BJ (cell line): ENCODE results near the gene TFCP2. TPM values are rescaled to one million over a fixed set of nuclear protein-coding genes. Genes with fewer than 3 reads are reported as not detected.

Source experiments
- CTCF ChIA-PET: fragments of 350-600 bp; formaldehyde crosslinking; extraction: SDS; loops from one replicate; lab custom pipeline; 2021; ENCODE audit warnings: antibody characterized with exemption, inconsistent platforms; lab: Yijun Ruan, JAX
- POLR2A ChIA-PET: fragments of 300-600 bp; sonication (Branson Sonifier 250); formaldehyde crosslinking; extraction: SDS; loops from one replicate; lab custom pipeline; 2021; ENCODE audit warnings: antibody characterized with exemption; lab: Charles Lee
- DNase-seq: peaks from one replicate; pipeline ENCODE4 v3.0.0-alpha.2; 2011; ENCODE audit warnings: low read depth
- H3K27me3 ChIP-seq: 2 replicates; pipeline ENCODE4 v1.6.0; 2011; ENCODE audit warnings: low read length; ENCODE audit not compliant: control insufficient read depth, insufficient read depth
- H3K36me3 ChIP-seq: 2 replicates; pipeline ENCODE4 v1.5.1; 2011; ENCODE audit warnings: low read length; ENCODE audit not compliant: control insufficient read depth, insufficient read depth
- H3K4me3 ChIP-seq: 2 replicates; pipeline ENCODE4 v1.5.1; 2011; ENCODE audit warnings: low read depth, mild to moderate bottlenecking, control low read depth, low read length
- polyA plus RNA-seq: library from polyadenylated mRNA; depleted of rRNA; stranded (reverse); fragments of >200 nt; gene quantifications from 2 replicates; pipeline ENCODE4 v1.2.3, GENCODE V29; 2011
- TF ChIP-seq, protein P1 (sequence below): IDR thresholded peaks from 2 replicates; pipeline ENCODE4 v1.5.1; 2011; ENCODE audit warnings: low read depth, mild to moderate bottlenecking, control low read depth, inconsistent platforms, low read length, moderate library complexity; ENCODE audit not compliant: insufficient read depth

Gene TFCP2
- polyA plus RNA-seq, 1 experiment = 11.4 TPM

DNA sequence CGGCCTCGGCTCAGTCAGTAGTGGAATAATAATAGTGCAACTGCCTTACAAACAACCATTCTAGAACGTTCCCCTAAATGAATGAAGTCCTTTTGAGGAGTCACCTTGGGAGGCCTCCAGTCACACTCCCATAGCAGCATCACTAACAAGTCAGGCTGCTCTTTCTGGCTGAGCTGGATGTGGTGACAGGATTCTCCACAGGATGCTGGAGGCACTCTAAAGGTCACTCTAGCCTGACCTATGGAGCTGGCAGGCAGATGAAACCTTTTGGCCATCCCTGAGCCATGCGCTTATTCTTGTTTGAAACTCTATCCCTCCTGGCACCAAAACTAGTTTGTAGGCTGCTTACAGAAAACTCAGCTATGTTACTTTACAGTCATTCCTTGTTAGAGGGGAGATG, 17.9 kb upstream of the TFCP2 start:
- ChIA-PET CTCF (no interaction called here), POLR2A (no interaction called here)

DNA sequence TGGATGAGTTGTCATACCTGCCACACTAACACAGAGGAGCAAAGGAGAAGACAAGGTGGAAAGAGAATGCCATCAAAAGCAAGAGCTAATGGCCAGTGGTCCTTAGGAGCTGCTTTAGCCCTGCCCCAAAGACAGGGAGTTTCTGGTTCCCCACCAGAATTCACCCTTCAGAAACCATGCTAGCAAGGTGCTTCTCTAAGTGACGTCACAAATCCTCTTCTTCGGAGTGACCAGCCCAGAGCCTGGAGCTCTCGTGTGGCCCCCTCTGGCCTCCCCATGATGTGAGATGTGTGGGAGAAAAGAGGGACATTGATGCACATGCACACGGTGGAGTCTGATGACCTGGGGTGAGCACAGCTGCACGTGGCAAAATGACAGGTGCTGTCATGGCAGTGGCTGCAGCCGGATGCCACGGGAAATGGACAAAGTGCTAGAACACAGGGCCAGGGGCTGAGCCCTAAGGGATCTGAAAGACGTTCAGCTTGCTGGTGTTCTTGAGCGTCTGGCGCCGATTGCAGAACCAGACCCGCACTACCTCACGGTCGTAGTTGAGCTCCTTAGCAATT, 16.9 kb upstream of the TFCP2 start:
- Histone ChIP-seq H3K4me3 (no peak overlapping the region), H3K27me3 (no peaks in the 10 kb centered on the region), H3K36me3 (no peaks in the 10 kb centered on the region; the same call in 1 of the 2 replicates)
- ChIA-PET CTCF (no interaction called here), POLR2A (no interaction called here)
- DNase-seq = no peak
- TF ChIP-seq, protein P1, sequence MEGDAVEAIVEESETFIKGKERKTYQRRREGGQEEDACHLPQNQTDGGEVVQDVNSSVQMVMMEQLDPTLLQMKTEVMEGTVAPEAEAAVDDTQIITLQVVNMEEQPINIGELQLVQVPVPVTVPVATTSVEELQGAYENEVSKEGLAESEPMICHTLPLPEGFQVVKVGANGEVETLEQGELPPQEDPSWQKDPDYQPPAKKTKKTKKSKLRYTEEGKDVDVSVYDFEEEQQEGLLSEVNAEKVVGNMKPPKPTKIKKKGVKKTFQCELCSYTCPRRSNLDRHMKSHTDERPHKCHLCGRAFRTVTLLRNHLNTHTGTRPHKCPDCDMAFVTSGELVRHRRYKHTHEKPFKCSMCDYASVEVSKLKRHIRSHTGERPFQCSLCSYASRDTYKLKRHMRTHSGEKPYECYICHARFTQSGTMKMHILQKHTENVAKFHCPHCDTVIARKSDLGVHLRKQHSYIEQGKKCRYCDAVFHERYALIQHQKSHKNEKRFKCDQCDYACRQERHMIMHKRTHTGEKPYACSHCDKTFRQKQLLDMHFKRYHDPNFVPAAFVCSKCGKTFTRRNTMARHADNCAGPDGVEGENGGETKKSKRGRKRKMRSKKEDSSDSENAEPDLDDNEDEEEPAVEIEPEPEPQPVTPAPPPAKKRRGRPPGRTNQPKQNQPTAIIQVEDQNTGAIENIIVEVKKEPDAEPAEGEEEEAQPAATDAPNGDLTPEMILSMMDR = no peak

More for the DNA sequence above, 17.9 kb upstream of the TFCP2 start:
- TF ChIP-seq, protein P1 = no peak
- DNase-seq = no peak
- Histone ChIP-seq H3K27me3 (no peaks in the 10 kb centered on the region), H3K36me3 (no peaks in the 10 kb centered on the region; the same call in 1 of the 2 replicates), H3K4me3 (no peak overlapping the region)

DNA sequence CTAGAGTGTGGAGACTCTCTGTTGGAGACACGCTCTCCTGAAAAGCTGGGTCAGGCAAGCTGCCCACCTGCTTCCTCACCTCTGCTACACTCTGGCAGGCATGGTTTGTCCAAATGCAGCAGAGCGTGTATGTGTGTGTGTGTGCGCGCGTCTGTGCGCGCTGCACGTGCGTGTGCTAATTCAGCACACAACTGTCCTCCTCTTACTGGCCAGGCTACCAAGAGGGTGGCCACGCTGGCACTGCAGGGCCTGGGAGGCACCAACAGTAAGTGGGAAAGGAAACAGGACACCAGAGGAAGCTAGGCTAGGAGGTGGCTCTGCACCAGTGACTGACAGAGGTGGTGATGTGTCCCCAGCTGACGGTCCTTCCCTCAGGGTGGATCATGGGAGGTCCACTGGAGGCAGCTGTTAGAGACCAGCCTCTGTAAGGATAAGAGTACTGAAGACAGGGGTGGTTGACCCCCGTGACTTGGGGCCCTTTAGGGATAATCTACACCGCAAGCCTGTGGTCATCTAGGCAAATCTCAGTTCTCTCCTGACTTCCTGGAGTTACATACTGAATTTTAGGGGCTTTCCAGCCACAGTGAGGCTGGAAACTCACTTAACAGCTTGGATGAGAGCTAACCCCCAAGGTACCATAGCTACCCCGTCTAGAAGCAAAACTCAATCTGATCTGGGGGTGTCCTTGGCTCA, 15.6 kb upstream of the TFCP2 start:
- no peaks in the 10 kb centered on the region; the same call in 1 of the 2 replicates for H3K36me3 ChIP-seq
- POLR2A ChIA-PET = no interaction called here
- peaks cover 1% of the 10 kb centered on the region; the same call in 1 of the 2 replicates for H3K27me3 ChIP-seq
- TF ChIP-seq, protein P1 = no peak
- no peak overlapping the region for H3K4me3 ChIP-seq
- no peak for DNase-seq
- CTCF ChIA-PET = interaction anchor here (0.6 kb wide), 1 partner anchor 1004 kb away, joined by 3 read pairs; no protein-coding TSS in a partner anchor

DNA sequence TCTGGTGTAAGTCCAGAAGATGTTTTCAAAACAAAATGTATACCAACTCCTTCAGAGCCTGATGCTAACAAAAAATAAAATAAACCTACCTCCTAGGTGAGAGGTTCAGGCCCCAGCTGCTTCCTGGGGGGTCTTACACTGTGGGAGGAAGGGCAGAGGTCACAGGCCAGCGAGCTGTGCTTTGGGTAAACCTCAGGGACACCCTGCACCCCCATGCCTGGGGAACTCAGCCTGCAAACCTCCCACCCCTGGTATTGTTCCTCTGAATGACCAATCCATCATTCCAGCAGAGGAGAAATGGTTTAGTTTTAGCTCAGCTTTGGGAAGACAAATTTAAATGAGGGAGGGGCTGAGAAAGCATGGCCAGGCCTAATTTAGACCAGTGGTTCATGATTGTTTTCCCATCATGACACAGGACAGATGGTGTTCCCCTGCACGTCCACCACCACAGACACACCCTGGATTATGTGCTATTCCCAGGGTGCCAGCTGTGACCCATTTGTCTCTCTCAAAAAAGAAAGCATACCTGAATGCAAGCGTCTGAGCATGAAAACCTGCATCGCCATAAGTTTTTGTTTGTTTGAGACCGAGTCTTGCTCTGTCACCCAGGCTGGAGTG, 14.5 kb upstream of the TFCP2 start:
- Histone ChIP-seq H3K27me3 (peaks cover 3% of the 10 kb centered on the region; the same call in 1 of the 2 replicates), H3K4me3 (no peak overlapping the region), H3K36me3 (no peaks in the 10 kb centered on the region; the same call in 1 of the 2 replicates)
- ChIA-PET POLR2A (no interaction called here), CTCF (no interaction called here)
- no peak for DNase-seq
- TF ChIP-seq, protein P1 = no peak

DNA sequence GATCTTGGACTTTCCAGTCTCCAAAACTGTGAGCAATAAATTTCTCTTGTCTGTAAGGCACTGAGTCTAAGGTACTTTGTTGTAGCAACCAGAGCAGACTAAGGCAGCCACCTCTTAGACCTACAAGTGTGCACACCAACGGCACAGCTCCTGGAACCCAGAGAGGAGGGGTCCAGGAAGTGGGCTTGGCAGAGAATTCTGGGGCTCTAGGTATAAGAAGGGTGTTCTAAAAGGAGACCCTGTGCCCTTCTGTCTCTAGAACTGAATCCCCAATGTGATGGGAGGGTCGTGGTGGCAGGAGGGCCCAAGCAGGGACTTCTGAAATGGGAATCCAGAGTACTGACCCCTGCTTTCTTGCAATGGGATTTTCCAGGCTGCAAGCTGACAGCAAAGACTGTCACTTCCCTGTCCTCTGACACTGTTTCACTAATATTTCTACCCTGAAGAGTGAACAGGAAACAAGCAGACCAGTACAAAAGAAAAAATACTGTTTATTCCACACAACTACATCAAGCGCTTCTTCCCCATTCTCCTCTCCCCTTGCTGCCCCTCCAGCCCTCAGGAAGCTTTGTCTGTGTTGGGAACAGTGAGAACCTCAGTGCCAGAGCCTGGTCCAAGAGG, 13.6 kb upstream of the TFCP2 start:
- ChIA-PET CTCF (no interaction called here), POLR2A (interaction anchor here (0.5 kb wide), 1 partner anchor 8 kb away, joined by 3 read pairs; no protein-coding TSS in a partner anchor)
- Histone ChIP-seq H3K36me3 (no peaks in the 10 kb centered on the region; the same call in 1 of the 2 replicates), H3K4me3 (no peak overlapping the region), H3K27me3 (peaks cover 3% of the 10 kb centered on the region; the same call in 1 of the 2 replicates)
- no peak for DNase-seq
- TF ChIP-seq, protein P1 = no peak
